Esophagus muscularis mucosa (tissue), 3 donors: ENCODE results near the gene RXRA.

Source experiments
- CTCF ChIP-seq, 3 experiments: fragments of 200-600 bp in 2 of 3; fragments of 450-650 bp in 1 of 3; sonication (generic) in 2 of 3; IDR thresholded peaks; one replicate each; pipeline ENCODE4 v1.5.1; 2017 to 2019; ENCODE audit warnings: antibody characterized with exemption in 3 of 3, mild to moderate bottlenecking in 2 of 3, moderate library complexity in 1 of 3
- POLR2AphosphoS5 ChIP-seq, 2 donors: sonication (generic); formaldehyde crosslinking; IDR thresholded peaks; one replicate each; pipeline ENCODE4 v1.6.1; 2017; ENCODE audit warnings: antibody characterized with exemption in 2 of 2

GRCh38 chr9:134457321-134458206 lies 131.3 kb downstream of the RXRA start:
- TF ChIP-seq CTCF (IDR thresholded peaks at IDR 0.05): no peak
- TF ChIP-seq POLR2AphosphoS5 (IDR thresholded peaks at IDR 0.05): no peak
